Upper lobe of left lung (tissue), 6 donors: ENCODE results near the gene SEMA3A. TPM values are rescaled to one million over a fixed set of nuclear protein-coding genes. Genes with fewer than 3 reads are reported as not detected.

Experiments
- ATAC-seq, 2 donors: fragments of 200-7000 bp; cut with Tn5 transposase; one replicate each; pipeline ENCODE4 v1.9.1; 2022; ENCODE audit warnings: mild to moderate bottlenecking in 2 of 2, moderate library complexity in 2 of 2; ENCODE audit not compliant: low FRiP score in 2 of 2
- DNase-seq, 2 donors: peaks; one replicate each; pipeline ENCODE4 v3.0.0-alpha.2; 2019 to 2020
- H3K27ac ChIP-seq, 4 donors: fragments of 200-600 bp; sonication (generic); one replicate each; pipeline ENCODE4 v1.5.1; 2016 to 2019
- H3K27me3 ChIP-seq, 4 donors: fragments of 200-600 bp; sonication (generic); one replicate each; pipeline ENCODE4 v1.5.1; 2017 to 2019
- H3K36me3 ChIP-seq, 4 donors: fragments of 200-600 bp; sonication (generic); one replicate each; pipeline ENCODE4 v1.5.1; 2016 to 2019
- H3K4me1 ChIP-seq, 4 donors: fragments of 200-600 bp; sonication (generic); one replicate each; pipeline ENCODE4 v1.5.1; 2018 to 2019
- H3K4me3 ChIP-seq, 4 donors: fragments of 200-600 bp; sonication (generic); one replicate each; pipeline ENCODE4 v1.5.1; 2017 to 2019; ENCODE audit warnings: mild to moderate bottlenecking in 2 of 4, moderate library complexity in 1 of 4
- H3K9me3 ChIP-seq, 4 donors: fragments of 200-600 bp; sonication (generic); one replicate each; pipeline ENCODE4 v1.5.1; 2018 to 2019
- CTCF ChIP-seq, 6 experiments: fragments of 450-650 bp in 4 of 6; fragments of 200-600 bp in 2 of 6; sonication (generic) in 2 of 6; IDR thresholded peaks; one replicate each; pipeline ENCODE4 v1.5.1; 2016 to 2019; ENCODE audit warnings: antibody characterized with exemption in 6 of 6
- EP300 ChIP-seq, 4 donors: sonication (generic); formaldehyde crosslinking; IDR thresholded peaks; one replicate each; pipeline ENCODE4 v1.5.1; 2017; ENCODE audit warnings: antibody characterized with exemption in 4 of 4, control low read depth in 2 of 4
- POLR2A ChIP-seq, 4 donors: fragments of 450-650 bp; IDR thresholded peaks; one replicate each; pipeline ENCODE4 v1.5.1; 2016 to 2017; ENCODE audit warnings: antibody characterized with exemption in 4 of 4, mild to moderate bottlenecking in 2 of 4
- POLR2AphosphoS5 ChIP-seq, 2 donors: sonication (generic); formaldehyde crosslinking; IDR thresholded peaks; one replicate each; pipeline ENCODE4 v1.5.1; 2017; ENCODE audit warnings: antibody characterized with exemption in 2 of 2
- WGBS, 2 donors: methylation state at CpG; one replicate each; pipeline ENCODE4 v1.1.5; 2017 to 2018; 5-methylcytosine and 5-hydroxymethylcytosine counted together
- total RNA-seq, 6 donors: library from RNA; depleted of rRNA in 4 of 6; stranded (reverse); fragments of >200 nt in 4 of 6; gene quantifications; one replicate each; pipeline versions ENCODE4 v1.1.0 to v1.2.1, GENCODE V29; 2016 to 2021
- donor health status: DM: no; HTN: no; CAD: no; lungs with moderate emphysema.
- donor health status: DM: no; HTN: yes; CAD: no; lungs with severe emphysema.

SEMA3A gene
- total RNA-seq, 6 donors from 2014 or later, result 1.0 to 8.8 (median 3.1) TPM

DNA sequence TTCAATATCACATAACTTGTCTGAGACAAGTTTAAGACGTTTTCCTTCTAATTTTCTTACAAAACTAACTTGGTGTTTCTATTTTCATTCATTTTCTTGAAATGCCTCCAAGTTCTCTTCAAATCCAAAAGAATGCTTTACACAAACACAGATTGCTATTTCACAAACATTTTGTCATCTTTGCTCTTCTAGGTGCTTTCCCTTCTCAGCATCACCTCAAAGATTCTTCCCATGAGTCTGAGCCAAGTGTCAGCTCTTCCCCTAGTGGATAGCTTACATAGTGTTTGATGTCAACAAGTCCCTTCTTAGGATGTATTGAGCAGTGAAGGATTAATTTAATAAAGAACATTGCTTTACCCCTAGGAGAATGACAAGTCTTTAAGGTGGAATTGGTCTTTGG is 38.1 kb upstream of the SEMA3A start:
- no peak overlapping the region for H3K27ac ChIP-seq
- 29 to 31% methylated on average over 1 of the region's 1 CpG for WGBS, 2 donors
- TF ChIP-seq POLR2A (IDR thresholded peaks at IDR 0.05) (no peak), POLR2AphosphoS5 (IDR thresholded peaks at IDR 0.05) (no peak), CTCF (IDR thresholded peaks at IDR 0.05) (no peak), EP300 (IDR thresholded peaks at IDR 0.05) (no peak)
- H3K36me3 ChIP-seq, result no peaks in the 10 kb centered on the region
- H3K27me3 ChIP-seq, result no peaks in the 10 kb centered on the region
- no peaks in the 10 kb centered on the region for H3K4me1 ChIP-seq
- no peak for DNase-seq
- H3K4me3 ChIP-seq, result no peak overlapping the region
- H3K9me3 ChIP-seq, result no peaks in the 10 kb centered on the region
- ATAC-seq, result no peak

- Histone ChIP-seq H3K27ac (no peak overlapping the region), H3K27me3 (no peaks in the 10 kb centered on the region), H3K9me3 (no peaks in the 10 kb centered on the region), H3K4me3 (no peak overlapping the region), H3K4me1 (no peaks in the 10 kb centered on the region), H3K36me3 (no peaks in the 10 kb centered on the region)
- TF ChIP-seq EP300 (IDR thresholded peaks at IDR 0.05) (no peak), POLR2AphosphoS5 (IDR thresholded peaks at IDR 0.05) (no peak), CTCF (IDR thresholded peaks at IDR 0.05) (no peak), POLR2A (IDR thresholded peaks at IDR 0.05) (no peak)
- ATAC-seq (no peak), DNase-seq (no peak)
These were observed 36.6 kb upstream of the SEMA3A start for GRCh38 chr7:84231157-84231556.

DNA sequence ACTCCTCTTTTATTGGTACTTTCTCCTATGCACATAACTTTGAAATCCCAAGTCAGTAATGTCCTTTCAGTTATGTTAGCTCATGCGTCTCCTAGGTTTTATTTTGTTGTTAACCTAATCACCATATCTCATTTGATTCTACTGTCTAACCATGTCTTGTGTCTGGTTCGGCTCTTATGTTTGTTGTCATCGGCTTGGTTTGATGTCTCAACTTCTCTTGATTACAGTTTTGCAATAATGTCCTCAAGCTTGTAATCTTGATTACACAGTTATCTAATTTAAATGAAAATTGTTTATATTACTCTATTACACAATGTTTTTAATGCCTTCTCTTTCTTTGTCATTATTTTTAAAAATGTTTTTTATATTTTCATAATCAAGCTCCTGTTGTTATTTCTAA is 35.9 kb upstream of the SEMA3A start:
- Histone ChIP-seq H3K4me3 (no peak overlapping the region), H3K27ac (no peak overlapping the region), H3K4me1 (no peaks in the 10 kb centered on the region), H3K27me3 (no peaks in the 10 kb centered on the region), H3K9me3 (no peaks in the 10 kb centered on the region), H3K36me3 (no peaks in the 10 kb centered on the region)
- 74 to 83% methylated on average over 3 of the region's 3 CpGs for WGBS, 2 donors
- ATAC-seq (no peak), DNase-seq (no peak)
- TF ChIP-seq POLR2A (IDR thresholded peaks at IDR 0.05) (no peak), POLR2AphosphoS5 (IDR thresholded peaks at IDR 0.05) (no peak), CTCF (IDR thresholded peaks at IDR 0.05) (no peak), EP300 (IDR thresholded peaks at IDR 0.05) (no peak)

GRCh38 chr7:84228526-84228925 is 33.9 kb upstream of the SEMA3A start:
- no peak for DNase-seq
- TF ChIP-seq CTCF (IDR thresholded peaks at IDR 0.05) (no peak), POLR2A (IDR thresholded peaks at IDR 0.05) (no peak), EP300 (IDR thresholded peaks at IDR 0.05) (no peak), POLR2AphosphoS5 (IDR thresholded peaks at IDR 0.05) (no peak)
- Histone ChIP-seq H3K36me3 (no peaks in the 10 kb centered on the region), H3K27ac (no peak overlapping the region), H3K27me3 (no peaks in the 10 kb centered on the region), H3K4me3 (no peak overlapping the region), H3K9me3 (no peaks in the 10 kb centered on the region), H3K4me1 (no peaks in the 10 kb centered on the region)
- 63 to 68% methylated on average over 2 of the region's 2 CpGs for WGBS, 2 donors
- no peak for ATAC-seq

DNA sequence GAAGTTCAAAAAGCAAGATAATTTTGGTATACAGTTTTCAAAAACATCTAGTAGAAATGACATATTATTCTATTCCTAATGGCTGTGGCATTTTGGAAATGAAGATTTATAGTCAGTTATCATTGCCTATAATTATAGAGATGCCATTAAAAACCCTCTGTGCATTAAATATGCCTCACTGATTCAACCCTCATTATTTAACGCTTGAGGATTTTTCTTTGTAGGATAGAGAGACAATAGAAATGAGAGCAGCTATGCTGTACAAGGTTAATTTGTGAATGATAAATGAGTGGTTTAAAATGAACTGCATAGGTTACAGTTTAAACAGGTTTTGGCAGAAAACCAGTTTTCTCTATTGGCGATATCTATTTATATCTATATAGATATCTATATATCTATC is 32.2 kb upstream of the SEMA3A start:
- Histone ChIP-seq H3K27me3 (no peaks in the 10 kb centered on the region), H3K9me3 (no peaks in the 10 kb centered on the region), H3K4me3 (no peak overlapping the region), H3K27ac (no peak overlapping the region), H3K36me3 (no peaks in the 10 kb centered on the region), H3K4me1 (no peaks in the 10 kb centered on the region)
- no peak for TF ChIP-seq EP300 (IDR thresholded peaks at IDR 0.05)
- TF ChIP-seq POLR2AphosphoS5 (IDR thresholded peaks at IDR 0.05), result no peak
- no peak for TF ChIP-seq POLR2A (IDR thresholded peaks at IDR 0.05)
- TF ChIP-seq CTCF (IDR thresholded peaks at IDR 0.05), result no peak
- ATAC-seq (no peak), DNase-seq (no peak)
- WGBS, 2 donors, result 89 to 93% methylated on average over 2 of the region's 2 CpGs
